SK-N-SH (cell line): ENCODE results near the gene GPR75. TPM values are rescaled to one million over a fixed set of nuclear protein-coding genes. Genes with fewer than 3 reads are reported as not detected.
"Not testable (repeated sequence)": the region's sequence is repeated elsewhere in the genome, so short reads cannot be mapped to it uniquely, and the experiment has no call there.

ENCODE experiments used
- CTCF ChIA-PET: fragments of 300-600, 350-600 bp; formaldehyde crosslinking; extraction: SDS; loops from one replicate; lab custom pipeline; 2021; lab: Yijun Ruan, JAX
- POLR2A ChIA-PET: fragments of 350-600 bp; sonication (Branson Sonifier 250); formaldehyde crosslinking; extraction: SDS; loops from one replicate; lab custom pipeline; 2020; ENCODE audit warnings: antibody characterized with exemption, inconsistent platforms; lab: Yijun Ruan, JAX
- DNase-seq: peaks from one replicate; pipeline ENCODE4 v3.0.0; 2012
- H2AFZ ChIP-seq: fragments of 200-600 bp; sonication (generic); 2 replicates; pipeline ENCODE4 v1.8.1; 2016; ENCODE audit warnings: antibody characterized with exemption, mild to moderate bottlenecking, low read depth
- H3F3A ChIP-seq: fragments of 200-600 bp; sonication (generic); replicated peaks from 2 replicates; pipeline ENCODE3; 2016; ENCODE audit warnings: antibody characterized with exemption, mild to moderate bottlenecking; ENCODE audit not compliant: insufficient read depth
- H3K27ac ChIP-seq, 2 experiments: fragments of 200-500 bp in 1 of 2; fragments of 200-600 bp in 1 of 2; sonication (Bioruptor generic) in 1 of 2; sonication (generic), shearing (Covaris generic) in 1 of 2; 2 replicates each; pipeline versions ENCODE4 v1.5.1 to v1.6.1; 2014 to 2016; ENCODE audit warnings: low read depth in 2 of 2, inconsistent platforms in 1 of 2, low read length in 1 of 2, mild to moderate bottlenecking in 1 of 2, mixed read lengths in 1 of 2
- H3K27me3 ChIP-seq: fragments of 200-600 bp; sonication (generic), shearing (Covaris generic); 2 replicates; pipeline ENCODE4 v1.6.1; 2016; ENCODE audit warnings: mixed run types; ENCODE audit not compliant: insufficient read depth
- H3K36me3 ChIP-seq, 2 experiments: fragments of 200-500 bp in 1 of 2; fragments of 200-600 bp in 1 of 2; sonication (Bioruptor generic) in 1 of 2; sonication (generic) in 1 of 2; replicated peaks in 1 of 2; 2 replicates each; pipeline versions ENCODE3 to v1.5.1; 2014 to 2016; ENCODE audit warnings: low read length in 1 of 2, mild to moderate bottlenecking in 1 of 2; ENCODE audit not compliant: insufficient read depth in 2 of 2, control insufficient read depth in 1 of 2
- H3K4me1 ChIP-seq, 2 experiments: fragments of 200-500 bp in 1 of 2; fragments of 200-600 bp in 1 of 2; sonication (Bioruptor generic) in 1 of 2; sonication (generic), shearing (Covaris generic) in 1 of 2; 2 replicates each; pipeline versions ENCODE4 v1.5.1 to v1.6.1; 2014 to 2016; ENCODE audit warnings: low read depth in 1 of 2, low read length in 1 of 2, mixed run types in 1 of 2; ENCODE audit not compliant: insufficient read depth in 2 of 2, control insufficient read depth in 1 of 2
- H3K4me2 ChIP-seq: fragments of 200-600 bp; sonication (generic), shearing (Covaris generic); 2 replicates; pipeline ENCODE4 v1.6.1; 2017; ENCODE audit warnings: mixed run types
- H3K4me3 ChIP-seq, 2 experiments: fragments of 200-500 bp in 1 of 2; fragments of 200-600 bp in 1 of 2; sonication (Bioruptor generic) in 1 of 2; sonication (generic), shearing (Covaris generic) in 1 of 2; 2 replicates each; pipeline versions ENCODE4 v1.5.1 to v1.8.1; 2014 to 2016; ENCODE audit warnings: low read depth in 2 of 2, inconsistent platforms in 1 of 2, low read length in 1 of 2, mild to moderate bottlenecking in 1 of 2, mixed read lengths in 1 of 2, moderate library complexity in 1 of 2
- H3K79me2 ChIP-seq: fragments of 200-600 bp; sonication (generic); 2 replicates; pipeline ENCODE4 v1.8.1; 2017; ENCODE audit warnings: mild to moderate bottlenecking; ENCODE audit not compliant: insufficient read depth
- H3K9ac ChIP-seq: fragments of 200-600 bp; sonication (generic); 2 replicates; pipeline ENCODE4 v1.6.1; 2017; ENCODE audit warnings: mixed run types
- H3K9me2 ChIP-seq: fragments of 200-600 bp; sonication (generic); 2 replicates; pipeline ENCODE4 v1.6.1; 2017; ENCODE audit warnings: mixed run types
- H3K9me3 ChIP-seq: fragments of 200-600 bp; sonication (generic); 2 replicates; pipeline ENCODE4 v1.6.1; 2017; ENCODE audit warnings: mixed run types, mild to moderate bottlenecking, moderate library complexity
- H4K20me1 ChIP-seq: fragments of 200-600 bp; sonication (generic); 2 replicates; pipeline ENCODE4 v1.6.1; 2017; ENCODE audit warnings: mild to moderate bottlenecking, mixed run types; ENCODE audit not compliant: insufficient read depth
- EZH2phosphoT487 ChIP-seq: fragments of 200-600 bp; sonication (generic); IDR thresholded peaks from 2 replicates; pipeline ENCODE4 v1.6.1; 2017; ENCODE audit warnings: low read depth, mixed run types, mild to moderate bottlenecking, antibody characterized with exemption, moderate library complexity, borderline replicate concordance
- FOXJ3 ChIP-seq: sonication (generic); formaldehyde crosslinking; IDR thresholded peaks from 2 replicates; pipeline ENCODE4 v1.5.1; 2020; ENCODE audit warnings: mild to moderate bottlenecking, missing genetic modification reagents
- FOXM1 ChIP-seq: IDR thresholded peaks from 2 replicates; pipeline ENCODE4 v1.4.0; 2012; ENCODE audit warnings: low read depth, mild to moderate bottlenecking
- MAX ChIP-seq: IDR thresholded peaks from 2 replicates; pipeline ENCODE4 v1.4.0; 2012; ENCODE audit warnings: low read depth
- MXI1 ChIP-seq: IDR thresholded peaks from 2 replicates; pipeline ENCODE4 v1.6.1; 2012; ENCODE audit warnings: mild to moderate bottlenecking, low read depth, low read length, improper control_type of control experiment
- NFIC ChIP-seq: IDR thresholded peaks from 2 replicates; pipeline ENCODE4 v1.4.0; 2012; ENCODE audit warnings: borderline replicate concordance
- POLR2AphosphoS5 ChIP-seq: IDR thresholded peaks from 2 replicates; pipeline ENCODE4 v1.6.1; 2012; ENCODE audit warnings: low read depth, low read length
- RCOR1 ChIP-seq: fragments of 150-350 bp; IDR thresholded peaks from 2 replicates; pipeline ENCODE4 v1.6.1; 2017; ENCODE audit warnings: antibody characterized with exemption, low read length
- SIN3A ChIP-seq: IDR thresholded peaks from 2 replicates; pipeline ENCODE4 v1.6.1; 2012; ENCODE audit warnings: low read depth, mild to moderate bottlenecking, low read length, moderate library complexity, borderline replicate concordance
- TCF12 ChIP-seq: IDR thresholded peaks from 2 replicates; pipeline ENCODE4 v1.4.0; 2012
- YY1 ChIP-seq: IDR thresholded peaks from 2 replicates; pipeline ENCODE4 v1.4.0; 2012; ENCODE audit warnings: low read depth, mild to moderate bottlenecking
- WGBS: methylation state at CpG from one replicate; pipeline ENCODE4 v1.1.6; 2017; ENCODE audit warnings: low lambda C conversion rate; 5-methylcytosine and 5-hydroxymethylcytosine counted together
- polyA plus RNA-seq, 3 experiments: library from polyadenylated mRNA; depleted of rRNA; stranded (reverse); fragments of >200 nt; gene quantifications; 2 replicates each; pipeline ENCODE4 v1.2.3, GENCODE V29; 2012

GPR75 gene
- polyA plus RNA-seq, 1 of the 3 experiments (the other 2 are of a cell fraction) = 1.8 TPM

GRCh38 chr2:53854678-53855077 lies 5.1 kb downstream of the GPR75 start:
- POLR2A ChIA-PET = no interaction called here
- peaks cover 21% of the 10 kb centered on the region in 2 experiments for H3K36me3 ChIP-seq
- no peak overlapping the region for H3K4me2 ChIP-seq
- H3K79me2 ChIP-seq = no peaks in the 10 kb centered on the region
- H3K9me2 ChIP-seq = no peaks in the 10 kb centered on the region
- H3K9ac ChIP-seq = no peak overlapping the region
- H4K20me1 ChIP-seq = no peaks in the 10 kb centered on the region
- no peaks in the 10 kb centered on the region for H3K4me1 ChIP-seq
- 100% methylated on average over 2 of the region's 2 CpGs for WGBS
- no peaks in the 10 kb centered on the region for H3K9me3 ChIP-seq
- no peak overlapping the region for H3K27ac ChIP-seq
- no peak overlapping the region for H2AFZ ChIP-seq
- DNase-seq = no peak
- no peaks in the 10 kb centered on the region for H3F3A ChIP-seq
- TF ChIP-seq NFIC = no peak
- TF ChIP-seq TCF12 = no peak
- TF ChIP-seq RCOR1 = no peak
- TF ChIP-seq FOXM1 = no peak
- TF ChIP-seq FOXJ3 (CRISPR knock-in tag) = no peak
- no peaks in the 10 kb centered on the region for H3K27me3 ChIP-seq
- H3K4me3 ChIP-seq = no peak overlapping the region
- CTCF ChIA-PET = interaction anchor here (1.0 kb wide), 1 partner anchor 9 kb away, joined by 3 read pairs; no protein-coding TSS in a partner anchor

GRCh38 chr2:53852532-53852931 lies 7.2 kb downstream of the GPR75 start:
- POLR2A ChIA-PET = no interaction called here
- Histone ChIP-seq H3K9me2 (no peaks in the 10 kb centered on the region), H3K4me1 (no peaks in the 10 kb centered on the region), H3K9me3 (no peaks in the 10 kb centered on the region), H3K4me2 (no peak overlapping the region), H3K27me3 (no peaks in the 10 kb centered on the region), H4K20me1 (no peaks in the 10 kb centered on the region), H3F3A (no peaks in the 10 kb centered on the region), H3K79me2 (0 out of 2 replicates have a peak, but pooled peaks cover 4% of the 10 kb centered on the region), H2AFZ (no peak overlapping the region), H3K9ac (no peak overlapping the region), H3K36me3 (peaks cover 21 to 25% of the 10 kb centered on the region in 2 experiments), H3K4me3 (no peak overlapping the region), H3K27ac (no peak overlapping the region)
- CTCF ChIA-PET = no interaction called here
- no peak for DNase-seq
- 97% methylated on average over 4 of the region's 4 CpGs for WGBS
- TF ChIP-seq MAX (no peak), POLR2AphosphoS5 (no peak), YY1 (no peak), SIN3A (no peak), MXI1 (no peak), EZH2phosphoT487 (no peak), NFIC (no peak)

DNA sequence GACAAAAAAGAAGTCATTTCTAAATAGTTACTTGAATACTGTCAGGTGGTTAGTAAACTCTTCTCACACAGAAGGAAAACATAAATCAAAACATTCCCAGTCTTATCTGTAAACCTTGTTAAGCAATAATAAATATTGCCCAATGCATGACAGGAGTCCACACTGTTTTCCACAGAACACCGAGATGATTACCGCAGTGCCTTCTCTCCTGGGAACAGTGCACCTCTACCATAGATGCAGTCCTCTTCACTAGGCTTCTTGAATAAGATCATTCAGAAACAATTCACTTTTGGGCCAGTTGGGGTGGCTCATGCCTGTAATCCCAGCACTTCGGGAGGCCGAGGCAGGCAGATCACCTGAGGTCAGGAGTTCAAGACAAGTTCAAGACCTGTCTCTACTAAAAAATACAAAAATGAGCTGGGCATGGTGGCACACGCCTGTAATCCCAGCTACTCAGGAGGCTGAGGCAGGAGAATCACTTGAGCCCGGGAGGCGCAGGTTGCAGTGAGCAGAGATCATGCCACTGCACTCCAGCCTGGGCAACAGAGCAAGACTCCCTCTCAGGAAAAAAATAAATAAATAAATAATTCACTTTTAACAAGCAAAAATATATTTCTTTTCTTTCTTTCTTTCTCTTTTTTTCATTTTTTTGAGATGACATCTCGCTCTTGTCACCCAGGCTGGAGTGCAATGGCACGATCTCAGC lies 8.6 kb downstream of the GPR75 start:
- CTCF ChIA-PET = interaction anchor here (0.7 kb wide), 1 partner anchor 11 kb away, joined by 4 read pairs; no protein-coding TSS in a partner anchor
- H3K4me3 ChIP-seq, H3K27me3 ChIP-seq, POLR2A ChIA-PET, H3K9ac ChIP-seq, H3K9me3 ChIP-seq, H2AFZ ChIP-seq, H3K9me2 ChIP-seq, H3K27ac ChIP-seq, H4K20me1 ChIP-seq, H3K79me2 ChIP-seq, H3K4me2 ChIP-seq, H3F3A ChIP-seq, H3K4me1 ChIP-seq, DNase-seq: not testable (repeated sequence)
- peaks cover 18 to 25% of the 10 kb centered on the region in 2 experiments for H3K36me3 ChIP-seq
- 97% methylated on average over 9 of the region's 9 CpGs for WGBS
